Fibroblast of villous mesenchyme (primary cell): Measurements from ENCODE around the gene LMOD1. TPM values are rescaled to one million over a fixed set of nuclear protein-coding genes. Genes with fewer than 3 reads are reported as not detected.

Source experiments
- DNase-seq: peaks from one replicate; pipeline ENCODE4 v3.0.0-alpha.2; 2010; ENCODE audit warnings: low read depth
- H3K4me3 ChIP-seq: 2 replicates; pipeline ENCODE4 v1.5.1; 2011; ENCODE audit warnings: low read depth, mild to moderate bottlenecking, low read length
- CTCF ChIP-seq: IDR thresholded peaks from 2 replicates; pipeline ENCODE4 v1.5.1; 2012; ENCODE audit warnings: low read depth, mild to moderate bottlenecking, low read length; ENCODE audit not compliant: insufficient read depth
- total RNA-seq: library from RNA; depleted of rRNA; stranded (reverse); fragments of >200 nt; gene quantifications from 2 replicates; pipeline ENCODE4 v1.2.3, GENCODE V29; 2012

Gene LMOD1
- total RNA-seq, 1 donor: 50.1 TPM

- no peak for TF ChIP-seq CTCF
- H3K4me3 ChIP-seq: no peak overlapping the region
- no peak for DNase-seq
Measured at GRCh38 chr1:201899683-201900429, 46.5 kb downstream of the LMOD1 start.

DNA sequence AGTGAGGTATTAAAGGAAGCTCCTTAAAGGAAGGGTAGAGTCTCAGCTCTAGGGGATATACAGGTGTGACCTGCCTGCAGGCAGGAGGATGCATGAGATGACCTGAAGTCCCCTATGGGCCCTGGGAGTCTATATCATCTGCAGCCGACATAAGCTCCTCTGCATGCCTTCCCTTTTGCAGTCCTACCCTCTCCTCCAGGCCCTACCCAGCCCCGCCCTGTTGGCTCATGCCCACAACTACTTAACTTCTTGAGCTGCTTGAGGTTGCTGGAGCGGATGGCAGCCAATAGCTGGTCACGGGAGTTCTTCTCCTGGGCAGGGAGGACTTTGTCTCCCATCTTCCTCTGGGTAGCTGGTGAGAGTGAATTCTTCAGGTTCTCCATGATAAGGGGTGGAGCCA is 47.4 kb downstream of the LMOD1 start:
- TF ChIP-seq CTCF: no peak
- DNase-seq: no peak
- H3K4me3 ChIP-seq: no peak overlapping the region

DNA sequence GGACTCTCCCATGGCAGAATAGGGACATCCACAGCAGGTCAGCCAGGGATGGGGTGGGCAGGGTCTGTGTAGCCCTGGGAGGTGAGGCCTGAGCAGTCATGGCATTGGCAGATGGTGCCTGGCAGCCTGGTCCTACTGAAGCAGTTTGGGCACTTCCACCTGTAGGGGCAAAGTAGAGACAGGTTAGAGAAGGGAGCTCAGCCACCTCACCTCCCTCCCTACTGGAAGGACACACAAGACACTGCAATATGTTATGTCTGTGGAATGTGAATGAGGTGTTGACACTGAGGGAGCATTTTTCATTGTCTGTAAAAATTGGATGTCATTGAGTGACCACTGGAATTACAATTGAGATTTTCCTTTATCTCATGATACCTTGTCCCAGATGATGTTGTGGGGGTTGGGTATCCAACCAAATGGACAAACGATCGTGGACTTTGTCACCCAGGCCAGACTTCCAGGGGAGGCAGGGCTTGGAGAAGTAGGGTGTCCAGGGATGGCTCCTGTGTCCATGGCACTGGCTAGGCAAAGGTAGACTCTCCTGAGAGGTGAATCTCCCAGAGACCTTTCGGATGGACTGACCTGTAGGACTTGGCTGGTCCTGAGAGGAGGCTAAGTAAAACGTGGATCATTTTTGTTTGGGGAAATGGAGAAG is 48.0 kb downstream of the LMOD1 start:
- H3K4me3 ChIP-seq: no peak overlapping the region
- TF ChIP-seq CTCF: no peak
- no peak for DNase-seq

DNA sequence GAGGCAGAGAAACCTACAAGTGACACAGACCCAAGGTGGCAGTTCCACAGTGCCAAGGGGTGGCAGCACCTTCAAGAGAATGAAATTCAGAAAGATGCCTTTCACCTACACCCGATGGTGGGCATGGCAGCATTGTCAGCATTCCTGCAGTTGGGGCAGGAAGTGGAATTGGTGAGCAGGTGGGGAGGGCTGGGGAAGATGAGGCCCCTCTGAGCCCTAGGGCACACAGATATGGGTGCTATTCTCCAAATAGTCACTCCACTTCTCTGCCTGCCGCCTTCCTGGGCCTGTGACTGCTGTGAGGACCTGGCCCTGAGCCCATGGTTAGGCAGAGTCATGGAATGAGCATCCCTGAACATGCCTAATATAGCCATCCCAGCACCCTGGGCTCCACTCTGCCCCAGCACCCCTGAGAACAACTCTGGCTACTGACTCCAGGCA is 49.4 kb downstream of the LMOD1 start:
- DNase-seq: no peak
- peak; percentile 5 for TF ChIP-seq CTCF
- no peak overlapping the region for H3K4me3 ChIP-seq

DNA sequence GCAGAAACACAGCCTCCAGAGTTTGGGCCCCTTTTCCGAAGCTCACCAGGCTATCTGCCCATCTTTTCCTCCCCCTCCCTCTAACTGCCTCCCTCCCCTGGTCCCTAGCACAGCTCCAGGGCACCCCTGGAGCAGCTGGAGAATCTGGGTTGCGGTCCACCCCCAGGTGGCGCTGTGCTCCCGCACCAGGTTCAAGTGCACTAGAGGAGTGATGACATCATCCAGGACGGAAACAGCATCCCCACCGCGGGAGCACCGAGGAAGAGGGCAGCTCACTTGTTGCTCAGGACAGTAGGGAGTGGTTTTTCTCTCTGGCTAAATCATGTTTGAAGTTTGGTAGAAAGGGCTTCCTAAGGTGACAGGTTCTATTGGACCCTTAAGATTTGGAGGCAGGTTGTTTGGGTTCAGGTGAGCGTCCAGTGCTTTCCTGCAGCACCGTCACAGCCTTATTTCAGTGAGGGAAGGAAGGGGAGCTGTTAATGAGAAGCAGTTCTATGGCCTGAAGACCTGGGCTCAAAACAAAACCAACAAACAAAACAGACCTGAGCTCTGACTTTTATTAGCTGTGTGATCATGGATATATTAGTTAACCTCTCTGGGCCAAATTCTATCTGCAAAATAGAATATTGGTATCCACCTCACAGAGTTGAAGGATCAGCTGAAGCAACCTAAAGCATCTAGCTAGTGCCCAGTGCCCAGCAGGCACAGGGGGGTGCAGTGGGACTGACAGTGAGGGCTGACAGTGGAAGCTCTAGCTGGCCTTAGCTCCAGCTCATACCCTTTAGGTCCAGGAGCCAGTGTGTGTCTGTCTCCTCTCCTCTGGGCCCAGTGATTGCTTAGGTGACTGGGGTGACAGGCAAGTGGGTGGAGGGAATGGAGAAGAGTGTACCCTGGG is 50.2 kb downstream of the LMOD1 start:
- DNase-seq: peak; percentile 91
- H3K4me3 ChIP-seq: no peak overlapping the region
- TF ChIP-seq CTCF: peak; percentile 96

- TF ChIP-seq CTCF: no peak
- no peak for DNase-seq
Measured at GRCh38 chr1:201895120-201895665, 51.2 kb downstream of the LMOD1 start.

More at GRCh38 chr1:201895120-201895665, 51.2 kb downstream of the LMOD1 start:
- no peak overlapping the region for H3K4me3 ChIP-seq
